HepG2 (cell line): ENCODE measurements around the gene TRNP1. TPM values are rescaled to one million over a fixed set of nuclear protein-coding genes. Genes with fewer than 3 reads are reported as not detected.
A peak's percentile ranks its signal among the peaks of the same experiment; 100 is the strongest.

Experiments
- ATAC-seq: fragments of 200-7000 bp; cut with Tn5 transposase; 3 replicates; pipeline ENCODE4 v1.9.1; 2020; ENCODE audit warnings: mild to moderate bottlenecking, moderate library complexity
- BruUV-seq: library from RNA; stranded (reverse); fragments of 400-500 nt; replicated peaks from 2 replicates; lab custom pipeline; 2021; lab: Mats Ljungman, UMichigan
- CTCF ChIA-PET: fragments of 300-600 bp; formaldehyde crosslinking; extraction: SDS; loops from one replicate; lab custom pipeline; 2021; ENCODE audit warnings: low total read pairs, inconsistent platforms, low intra/inter-chr PET ratio; lab: Yijun Ruan, JAX
- POLR2A ChIA-PET: fragments of 350-600 bp; sonication (Branson Sonifier 250); formaldehyde crosslinking; loops from one replicate; lab custom pipeline; 2020; ENCODE audit warnings: antibody characterized with exemption, inconsistent platforms; lab: Yijun Ruan, JAX
- DNase-seq: peaks from one replicate; pipeline ENCODE4 v3.0.0-alpha.2; 2015; ENCODE audit warnings: low spot score
- FAIRE-seq: peaks from 3 replicates; lab custom pipeline; 2011; peaks lifted over from hg19 to GRCh38; lab: Jason Lieb, UNC
- H2AFZ ChIP-seq: one replicate; pipeline ENCODE4 v1.6.1; 2011; ENCODE audit warnings: low read length, inconsistent platforms
- H3K27ac ChIP-seq: fragments of 300-600 bp; 3 replicates; pipeline ENCODE4 v1.8.0; 2011; ENCODE audit warnings: mixed run types, mild to moderate bottlenecking, mixed read lengths, low read length, inconsistent platforms; ENCODE audit not compliant: insufficient read depth; ENCODE audit errors: extremely low read length
- H3K27me3 ChIP-seq, 2 experiments: fragments of 200-600 bp in 1 of 2; 2 replicates in 1 of 2; 3 replicates in 1 of 2; pipeline versions ENCODE4 v1.6.0 to v1.8.0; 2011; ENCODE audit warnings: low read length in 2 of 2, mild to moderate bottlenecking in 2 of 2, moderate library complexity in 2 of 2, inconsistent platforms in 1 of 2; ENCODE audit not compliant: insufficient read depth in 2 of 2, control insufficient read depth in 1 of 2
- H3K36me3 ChIP-seq, 2 experiments: fragments of 200-600 bp in 1 of 2; replicated peaks in 1 of 2; 2 replicates in 1 of 2; 3 replicates in 1 of 2; pipeline versions ENCODE4 v1.5.1 to v1.8.0; 2011; ENCODE audit warnings: low read length in 2 of 2, inconsistent platforms in 1 of 2; ENCODE audit not compliant: insufficient read depth in 2 of 2, control insufficient read depth in 1 of 2
- H3K4me1 ChIP-seq: 2 replicates; pipeline ENCODE4 v1.5.1; 2012; ENCODE audit warnings: low read length, inconsistent platforms; ENCODE audit not compliant: insufficient read depth
- H3K4me2 ChIP-seq: 2 replicates; pipeline ENCODE4 v1.6.0; 2011; ENCODE audit warnings: low read depth, low read length, inconsistent platforms
- H3K4me3 ChIP-seq, 3 experiments: fragments of 200-600 bp in 1 of 3; sonication (generic), shearing (Covaris generic) in 1 of 3; replicated peaks in 1 of 3; 2 replicates each; pipeline ENCODE4 v1.5.1; 2011 to 2016; ENCODE audit warnings: low read length in 3 of 3, inconsistent platforms in 2 of 3, low read depth in 2 of 3, mild to moderate bottlenecking in 2 of 3, control low read depth in 1 of 3, mixed read lengths in 1 of 3; ENCODE audit not compliant: insufficient read depth in 1 of 3
- H3K79me2 ChIP-seq: one replicate; pipeline ENCODE4 v1.6.1; 2011; ENCODE audit warnings: low read length, inconsistent platforms; ENCODE audit not compliant: insufficient read depth
- H3K9ac ChIP-seq: 2 replicates; pipeline ENCODE4 v1.6.0; 2011; ENCODE audit warnings: mild to moderate bottlenecking, low read depth, low read length, inconsistent platforms; ENCODE audit not compliant: insufficient read depth
- H3K9me3 ChIP-seq: 2 replicates; pipeline ENCODE4 v1.5.1; 2012; ENCODE audit warnings: mild to moderate bottlenecking, low read length
- H4K20me1 ChIP-seq: 2 replicates; pipeline ENCODE4 v1.6.0; 2011; ENCODE audit warnings: inconsistent platforms, mild to moderate bottlenecking, low read length, moderate library complexity; ENCODE audit not compliant: insufficient read depth
- AHR ChIP-seq: IDR thresholded peaks from 2 replicates; pipeline ENCODE4 v1.6.1; 2018; ENCODE audit warnings: missing genetic modification reagents, missing compliant biosample characterization
- ARNT2 ChIP-seq: sonication (generic); formaldehyde crosslinking; IDR thresholded peaks from 2 replicates; pipeline ENCODE4 v1.8.0; 2022; ENCODE audit warnings: mild to moderate bottlenecking, low read depth, missing genetic modification reagents, moderate library complexity
- FLYWCH1 ChIP-seq: sonication (generic); formaldehyde crosslinking; IDR thresholded peaks from 2 replicates; pipeline ENCODE4 v1.8.1; 2023; ENCODE audit warnings: mild to moderate bottlenecking, missing genetic modification reagents
- GATAD2A ChIP-seq: IDR thresholded peaks from 2 replicates; pipeline ENCODE4 v1.6.1; 2016
- HNF4G ChIP-seq, 2 experiments: sonication (generic) in 1 of 2; formaldehyde crosslinking in 1 of 2; IDR thresholded peaks; 2 replicates each; pipeline versions ENCODE4 v1.4.0 to v1.6.1; 2011 to 2020; ENCODE audit warnings: borderline replicate concordance in 2 of 2, low read depth in 2 of 2, mild to moderate bottlenecking in 2 of 2, low read length in 1 of 2, missing genetic modification reagents in 1 of 2, moderate library complexity in 1 of 2
- STAT5B ChIP-seq: sonication (generic); formaldehyde crosslinking; IDR thresholded peaks from 2 replicates; pipeline ENCODE4 v1.4.0; 2020; ENCODE audit warnings: missing genetic modification reagents
- TBX2 ChIP-seq: sonication (generic); formaldehyde crosslinking; IDR thresholded peaks from 2 replicates; pipeline ENCODE4 v1.5.0; 2020; ENCODE audit warnings: missing genetic modification reagents, mild to moderate bottlenecking, borderline replicate concordance
- ZMYM3 ChIP-seq: sonication (generic); formaldehyde crosslinking; IDR thresholded peaks from 2 replicates; pipeline ENCODE4 v1.5.1; 2020; ENCODE audit warnings: mild to moderate bottlenecking, missing genetic modification reagents
- ZMYM4 ChIP-seq: sonication (generic); formaldehyde crosslinking; IDR thresholded peaks from 2 replicates; pipeline ENCODE4 v1.8.1; 2023; ENCODE audit warnings: mild to moderate bottlenecking, missing genetic modification reagents
- ZNF383 ChIP-seq: sonication (generic); formaldehyde crosslinking; IDR thresholded peaks from 2 replicates; pipeline ENCODE4 v1.4.0; 2020; ENCODE audit warnings: missing genetic modification reagents, mild to moderate bottlenecking, borderline replicate concordance
- WGBS: methylation state at CpG from one replicate; pipeline ENCODE4 v1.1.6; 2017; ENCODE audit warnings: low lambda C conversion rate; 5-methylcytosine and 5-hydroxymethylcytosine counted together
- in situ Hi-C: cut with HindIII; loops from 2 replicates; pipeline ENCODE4 v1.10.0; 2017; ENCODE audit warnings: low pct_unique_long_range_greater_than_20kb; ENCODE audit not compliant: extremely low pct_ligation_motif_present
- intact Hi-C: fragments of 100-400 bp; cut with micrococcal nuclease; formaldehyde crosslinking; loops from one replicate; pipeline ENCODE4 v1.10.0; 2022; ENCODE audit not compliant: unreplicated experiment
- polyA plus RNA-seq, 8 experiments: library from polyadenylated mRNA; depleted of rRNA in 3 of 8; stranded (reverse) in 7 of 8; unstranded in 1 of 8; fragments of >200 nt; fragmentation: Illumina TruSeq in 4 of 8; extraction: Trizol in 4 of 8; gene quantifications; 2 replicates each; pipeline versions ENCODE4 v1.2.1 to v1.2.3, GENCODE V29; 2011 to 2016; ENCODE audit warnings: low read depth in 4 of 8, missing spikeins in 1 of 8, mixed read lengths in 1 of 8; ENCODE audit not compliant: insufficient read depth in 1 of 8
- total RNA-seq, 5 experiments: library from RNA; depleted of rRNA; stranded (reverse); fragments of >200 nt; fragmentation: Illumina TruSeq; extraction: Trizol; gene quantifications; 2 replicates each; pipeline ENCODE4 v1.2.3, GENCODE V29; 2016; ENCODE audit warnings: low read depth in 1 of 5
- TF ChIP-seq, protein P1 (sequence below): sonication (generic); formaldehyde crosslinking; IDR thresholded peaks from 2 replicates; pipeline ENCODE4 v1.4.0; 2020; ENCODE audit warnings: missing genetic modification reagents
- TF ChIP-seq, protein P2 (sequence below): sonication (generic); formaldehyde crosslinking; IDR thresholded peaks from 2 replicates; pipeline ENCODE4 v1.8.1; 2023; ENCODE audit warnings: mild to moderate bottlenecking, missing genetic modification reagents
- TF ChIP-seq, protein P3 (sequence below): sonication (generic); formaldehyde crosslinking; IDR thresholded peaks from 2 replicates; pipeline ENCODE4 v1.4.0; 2020; ENCODE audit warnings: mild to moderate bottlenecking, missing genetic modification reagents, borderline replicate concordance

TRNP1 gene
- total and polyA plus RNA-seq, 2 of the 13 experiments (the other 11 are each of a cell fraction or from before 2014, with no cell fraction given) = 42.0 to 158 TPM

DNA sequence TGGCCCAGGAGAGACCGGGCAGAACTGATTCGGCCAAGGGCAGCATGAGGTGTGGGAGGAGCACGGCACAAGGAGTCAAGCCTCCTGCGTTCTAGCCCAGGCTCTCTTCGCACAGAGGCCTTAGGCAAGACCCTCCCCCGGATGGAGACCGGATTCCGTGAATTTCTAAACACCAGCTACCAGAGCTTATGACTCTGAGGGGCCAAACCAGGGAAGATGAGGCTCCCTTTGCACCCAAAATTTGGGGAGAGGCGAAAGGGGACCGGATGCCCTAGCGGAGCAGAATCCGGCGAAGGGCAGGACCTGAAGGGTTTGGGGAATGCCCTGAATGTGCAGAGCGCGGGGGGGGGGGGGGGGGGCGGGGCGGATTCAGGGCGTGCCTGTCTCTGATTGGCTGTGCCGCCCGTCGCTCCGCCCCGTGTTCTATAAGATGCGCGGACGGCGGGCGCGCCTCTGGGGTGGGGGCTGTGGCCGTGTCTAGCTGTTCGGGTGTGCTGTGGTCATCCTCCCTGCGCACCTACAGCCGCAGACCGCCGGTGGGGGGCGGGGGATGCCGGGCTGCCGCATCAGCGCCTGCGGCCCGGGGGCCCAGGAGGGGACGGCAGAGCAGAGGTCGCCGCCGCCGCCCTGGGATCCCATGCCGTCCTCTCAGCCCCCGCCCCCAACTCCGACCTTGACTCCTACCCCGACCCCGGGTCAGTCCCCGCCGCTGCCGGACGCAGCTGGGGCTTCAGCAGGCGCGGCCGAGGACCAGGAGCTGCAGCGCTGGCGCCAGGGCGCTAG is at the start of gene TRNP1 (continued):
- TF ChIP-seq ARNT2 (CRISPR knock-in tag) = peak; percentile 79
- TF ChIP-seq HNF4G (IDR thresholded peaks at IDR 0.05; ENCODE audit: borderline replicate concordance, low read depth, low read length) = peak; percentile 90
- TF ChIP-seq HNF4G (CRISPR knock-in tag; IDR thresholded peaks at IDR 0.05; ENCODE audit: borderline replicate concordance, low read depth) = peak; percentile 84; the same call in 1 of the 2 replicates
- TF ChIP-seq, protein P1, sequence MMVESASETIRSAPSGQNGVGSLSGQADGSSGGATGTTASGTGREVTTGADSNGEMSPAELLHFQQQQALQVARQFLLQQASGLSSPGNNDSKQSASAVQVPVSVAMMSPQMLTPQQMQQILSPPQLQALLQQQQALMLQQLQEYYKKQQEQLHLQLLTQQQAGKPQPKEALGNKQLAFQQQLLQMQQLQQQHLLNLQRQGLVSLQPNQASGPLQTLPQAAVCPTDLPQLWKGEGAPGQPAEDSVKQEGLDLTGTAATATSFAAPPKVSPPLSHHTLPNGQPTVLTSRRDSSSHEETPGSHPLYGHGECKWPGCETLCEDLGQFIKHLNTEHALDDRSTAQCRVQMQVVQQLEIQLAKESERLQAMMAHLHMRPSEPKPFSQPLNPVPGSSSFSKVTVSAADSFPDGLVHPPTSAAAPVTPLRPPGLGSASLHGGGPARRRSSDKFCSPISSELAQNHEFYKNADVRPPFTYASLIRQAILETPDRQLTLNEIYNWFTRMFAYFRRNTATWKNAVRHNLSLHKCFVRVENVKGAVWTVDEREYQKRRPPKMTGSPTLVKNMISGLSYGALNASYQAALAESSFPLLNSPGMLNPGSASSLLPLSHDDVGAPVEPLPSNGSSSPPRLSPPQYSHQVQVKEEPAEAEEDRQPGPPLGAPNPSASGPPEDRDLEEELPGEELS (CRISPR knock-in tag) = peak; percentile 89
- TF ChIP-seq FLYWCH1 (CRISPR knock-in tag) = 0 out of 2 replicates have a peak, but pooled peaks have one; percentile 44
- TF ChIP-seq, protein P2, sequence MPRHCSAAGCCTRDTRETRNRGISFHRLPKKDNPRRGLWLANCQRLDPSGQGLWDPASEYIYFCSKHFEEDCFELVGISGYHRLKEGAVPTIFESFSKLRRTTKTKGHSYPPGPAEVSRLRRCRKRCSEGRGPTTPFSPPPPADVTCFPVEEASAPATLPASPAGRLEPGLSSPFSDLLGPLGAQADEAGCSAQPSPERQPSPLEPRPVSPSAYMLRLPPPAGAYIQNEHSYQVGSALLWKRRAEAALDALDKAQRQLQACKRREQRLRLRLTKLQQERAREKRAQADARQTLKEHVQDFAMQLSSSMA (CRISPR knock-in tag) = 0 out of 2 replicates have a peak, but pooled peaks have one; percentile 73
- no peak for TF ChIP-seq ZNF383

DNA sequence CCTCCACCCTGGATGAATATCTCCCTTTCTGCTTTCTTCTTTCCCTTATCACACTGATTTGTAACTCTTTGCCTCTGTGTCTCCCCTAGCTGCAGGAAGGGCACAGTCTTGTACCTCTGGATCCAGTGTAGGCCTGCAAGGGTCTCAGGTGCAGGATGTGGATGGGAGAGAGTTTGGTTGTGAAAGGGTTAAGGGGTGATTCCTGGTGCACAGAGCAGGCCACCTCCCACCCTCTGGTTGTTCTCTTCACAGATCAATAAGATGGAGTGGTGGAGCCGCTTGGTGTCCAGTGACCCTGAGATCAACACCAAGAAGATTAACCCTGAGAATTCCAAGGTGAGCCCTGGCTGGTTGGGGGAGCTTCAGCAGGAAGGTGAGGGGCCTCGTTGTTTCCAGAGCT is 48.4 kb upstream of the TRNP1 start:
- in situ Hi-C loops = no loop called here
- DNase-seq (no peak), ATAC-seq (no peak), FAIRE-seq (peak; percentile 76)
- Histone ChIP-seq H4K20me1 (no peaks in the 10 kb centered on the region), H2AFZ (no peak overlapping the region), H3K4me1 (peaks cover 81% of the 10 kb centered on the region), H3K27ac (peak overlapping the region; percentile 63), H3K27me3 (no peaks in the 10 kb centered on the region), H3K79me2 (peaks cover 2% of the 10 kb centered on the region), H3K36me3 (peaks cover 25 to 40% of the 10 kb centered on the region in 2 experiments), H3K9me3 (no peaks in the 10 kb centered on the region), H3K4me3 (peak overlapping the region in 1 of 3 experiments; percentile 3; a peak in 1 of 6 replicates), H3K9ac (no peak overlapping the region), H3K4me2 (peak overlapping the region; percentile 50)
- CTCF ChIA-PET = no interaction called here
- POLR2A ChIA-PET = interaction anchor here (0.9 to 12.9 kb wide), 11 partner anchors 7 to 53 kb away, joined by 3 to 371 read pairs (median 5); partner anchors contain the start of genes GPATCH3, KDF1, NR0B2 and NUDC
- intact Hi-C loops = loop anchor here (1.0 kb wide), 1 partner anchor 33 kb away; no protein-coding TSS in a partner anchor
- BruUV-seq = no TSS peak
- WGBS = 21% methylated on average over 2 of the region's 2 CpGs
- no peak for TF ChIP-seq TBX2 (CRISPR knock-in tag)
- TF ChIP-seq GATAD2A (CRISPR knock-in tag) = peak; percentile 49
- no peak for TF ChIP-seq STAT5B (CRISPR knock-in tag)
- TF ChIP-seq, protein P3, sequence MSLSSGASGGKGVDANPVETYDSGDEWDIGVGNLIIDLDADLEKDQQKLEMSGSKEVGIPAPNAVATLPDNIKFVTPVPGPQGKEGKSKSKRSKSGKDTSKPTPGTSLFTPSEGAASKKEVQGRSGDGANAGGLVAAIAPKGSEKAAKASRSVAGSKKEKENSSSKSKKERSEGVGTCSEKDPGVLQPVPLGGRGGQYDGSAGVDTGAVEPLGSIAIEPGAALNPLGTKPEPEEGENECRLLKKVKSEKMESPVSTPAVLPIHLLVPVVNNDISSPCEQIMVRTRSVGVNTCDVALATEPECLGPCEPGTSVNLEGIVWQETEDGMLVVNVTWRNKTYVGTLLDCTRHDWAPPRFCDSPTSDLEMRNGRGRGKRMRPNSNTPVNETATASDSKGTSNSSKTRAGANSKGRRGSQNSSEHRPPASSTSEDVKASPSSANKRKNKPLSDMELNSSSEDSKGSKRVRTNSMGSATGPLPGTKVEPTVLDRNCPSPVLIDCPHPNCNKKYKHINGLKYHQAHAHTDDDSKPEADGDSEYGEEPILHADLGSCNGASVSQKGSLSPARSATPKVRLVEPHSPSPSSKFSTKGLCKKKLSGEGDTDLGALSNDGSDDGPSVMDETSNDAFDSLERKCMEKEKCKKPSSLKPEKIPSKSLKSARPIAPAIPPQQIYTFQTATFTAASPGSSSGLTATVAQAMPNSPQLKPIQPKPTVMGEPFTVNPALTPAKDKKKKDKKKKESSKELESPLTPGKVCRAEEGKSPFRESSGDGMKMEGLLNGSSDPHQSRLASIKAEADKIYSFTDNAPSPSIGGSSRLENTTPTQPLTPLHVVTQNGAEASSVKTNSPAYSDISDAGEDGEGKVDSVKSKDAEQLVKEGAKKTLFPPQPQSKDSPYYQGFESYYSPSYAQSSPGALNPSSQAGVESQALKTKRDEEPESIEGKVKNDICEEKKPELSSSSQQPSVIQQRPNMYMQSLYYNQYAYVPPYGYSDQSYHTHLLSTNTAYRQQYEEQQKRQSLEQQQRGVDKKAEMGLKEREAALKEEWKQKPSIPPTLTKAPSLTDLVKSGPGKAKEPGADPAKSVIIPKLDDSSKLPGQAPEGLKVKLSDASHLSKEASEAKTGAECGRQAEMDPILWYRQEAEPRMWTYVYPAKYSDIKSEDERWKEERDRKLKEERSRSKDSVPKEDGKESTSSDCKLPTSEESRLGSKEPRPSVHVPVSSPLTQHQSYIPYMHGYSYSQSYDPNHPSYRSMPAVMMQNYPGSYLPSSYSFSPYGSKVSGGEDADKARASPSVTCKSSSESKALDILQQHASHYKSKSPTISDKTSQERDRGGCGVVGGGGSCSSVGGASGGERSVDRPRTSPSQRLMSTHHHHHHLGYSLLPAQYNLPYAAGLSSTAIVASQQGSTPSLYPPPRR (CRISPR knock-in tag) = 0 out of 2 replicates have a peak, but pooled peaks have one; percentile 9
- no peak for TF ChIP-seq AHR (CRISPR knock-in tag)
- TF ChIP-seq ZMYM4 (CRISPR knock-in tag) = 0 out of 2 replicates have a peak, but pooled peaks have one; percentile 28
- 0 out of 2 replicates have a peak, but pooled peaks have one; percentile 22 for TF ChIP-seq ZMYM3
